OCI-LY1 (cell line): ENCODE results near the gene GADD45G.

Experiments
- H2AFZ ChIP-seq: fragments of 200-600 bp; sonication (generic), shearing (Covaris generic); 2 replicates; pipeline ENCODE4 v1.6.0; 2014; ENCODE audit warnings: antibody characterized with exemption, mild to moderate bottlenecking, low read length
- H3F3A ChIP-seq: fragments of 200-600 bp; sonication (generic), shearing (Covaris generic); 2 replicates; pipeline ENCODE4 v1.6.0; 2014; ENCODE audit warnings: mild to moderate bottlenecking, antibody characterized with exemption, low read length, moderate library complexity; ENCODE audit not compliant: insufficient read depth
- H3K27ac ChIP-seq: fragments of 200-600 bp; sonication (generic); 2 replicates; pipeline ENCODE4 v1.5.1; 2014; ENCODE audit warnings: low read length, mixed run types, mild to moderate bottlenecking, low read depth; ENCODE audit not compliant: poor library complexity, severe bottlenecking
- H3K27me3 ChIP-seq: fragments of 200-600 bp; sonication (generic); 2 replicates; pipeline ENCODE4 v1.6.0; 2014; ENCODE audit warnings: antibody characterized with exemption, mild to moderate bottlenecking, low read length, moderate library complexity; ENCODE audit not compliant: insufficient read depth
- H3K36me3 ChIP-seq: fragments of 200-600 bp; sonication (generic); 2 replicates; pipeline ENCODE4 v1.6.1; 2014; ENCODE audit warnings: mild to moderate bottlenecking, antibody characterized with exemption, low read length, moderate library complexity, mixed read lengths; ENCODE audit not compliant: insufficient read depth
- H3K4me1 ChIP-seq: fragments of 200-600 bp; sonication (generic); 2 replicates; pipeline ENCODE4 v1.5.1; 2014; ENCODE audit warnings: mild to moderate bottlenecking, low read length, moderate library complexity; ENCODE audit not compliant: insufficient read depth, severe bottlenecking
- H3K4me2 ChIP-seq: fragments of 200-600 bp; sonication (generic), shearing (Covaris generic); 2 replicates; pipeline ENCODE4 v1.6.1; 2014; ENCODE audit warnings: low read length
- H3K4me3 ChIP-seq: fragments of 200-600 bp; sonication (generic); 2 replicates; pipeline ENCODE4 v1.5.1; 2014; ENCODE audit warnings: low read length, low read depth, mild to moderate bottlenecking, mixed read lengths; ENCODE audit not compliant: poor library complexity, severe bottlenecking
- H3K79me2 ChIP-seq: fragments of 200-600 bp; shearing (Covaris generic); 2 replicates; pipeline ENCODE4 v1.6.1; 2016; ENCODE audit warnings: mixed run types, low read length, mixed read lengths; ENCODE audit not compliant: insufficient read depth
- H3K9ac ChIP-seq: fragments of 200-600 bp; sonication (generic), shearing (Covaris generic); 2 replicates; pipeline ENCODE4 v1.6.1; 2014; ENCODE audit warnings: mild to moderate bottlenecking, low read length, mixed read lengths
- H3K9me2 ChIP-seq: fragments of 200-600 bp; sonication (generic), shearing (Covaris generic); 2 replicates; pipeline ENCODE4 v1.6.1; 2014; ENCODE audit warnings: low read depth, mild to moderate bottlenecking, low read length, mixed read lengths
- H3K9me3 ChIP-seq: fragments of 200-600 bp; shearing (Covaris generic); 2 replicates; pipeline ENCODE4 v1.6.1; 2014; ENCODE audit warnings: low read length, mixed read lengths
- H4K20me1 ChIP-seq: fragments of 200-600 bp; sonication (generic), shearing (Covaris generic); 2 replicates; pipeline ENCODE4 v1.6.0; 2016; ENCODE audit warnings: mild to moderate bottlenecking, low read length; ENCODE audit not compliant: insufficient read depth
- EZH2 ChIP-seq: fragments of 200-600 bp; sonication (generic), shearing (Covaris generic); IDR thresholded peaks from 2 replicates; pipeline ENCODE4 v1.8.0; 2017; ENCODE audit warnings: borderline replicate concordance, mixed run types, mild to moderate bottlenecking, antibody characterized with exemption, low read length, moderate library complexity, mixed read lengths
- TF ChIP-seq, protein P1 (sequence below): fragments of 200-600 bp; sonication (generic), shearing (Covaris generic); IDR thresholded peaks from 2 replicates; pipeline ENCODE4 v1.5.1; 2017; ENCODE audit warnings: mild to moderate bottlenecking, antibody characterized with exemption, low read length, moderate library complexity, mixed read lengths

Gene GADD45G

DNA sequence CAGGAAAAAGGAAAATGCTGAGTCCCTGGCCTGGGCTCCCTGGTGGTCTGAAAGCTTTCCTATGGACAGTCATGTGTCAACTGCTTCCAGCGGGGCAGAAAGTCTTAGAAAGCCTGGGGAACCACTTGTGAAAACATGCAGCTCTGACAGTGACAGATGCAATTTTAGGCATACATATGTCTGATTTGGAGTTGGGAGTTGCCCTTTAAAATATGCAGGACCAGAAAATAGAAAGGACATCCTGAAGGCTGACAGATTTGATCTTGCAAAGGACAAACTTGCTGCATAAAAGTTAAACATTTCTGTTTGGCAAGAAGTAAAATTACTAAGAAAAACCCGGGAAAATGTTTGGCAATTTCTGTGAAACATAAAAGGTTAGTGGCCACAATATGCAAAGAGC lies 23.8 kb downstream of the GADD45G start:
- Histone ChIP-seq H3K36me3 (no peaks in the 10 kb centered on the region), H3K4me1 (no peaks in the 10 kb centered on the region), H3K9me3 (no peaks in the 10 kb centered on the region), H3K9ac (no peak overlapping the region), H2AFZ (no peak overlapping the region), H4K20me1 (no peaks in the 10 kb centered on the region), H3F3A (no peaks in the 10 kb centered on the region), H3K27ac (no peak overlapping the region), H3K27me3 (no peaks in the 10 kb centered on the region), H3K4me2 (no peak overlapping the region), H3K79me2 (no peaks in the 10 kb centered on the region), H3K4me3 (no peak overlapping the region), H3K9me2 (no peaks in the 10 kb centered on the region)
- no peak for TF ChIP-seq EZH2
- TF ChIP-seq, protein P1, sequence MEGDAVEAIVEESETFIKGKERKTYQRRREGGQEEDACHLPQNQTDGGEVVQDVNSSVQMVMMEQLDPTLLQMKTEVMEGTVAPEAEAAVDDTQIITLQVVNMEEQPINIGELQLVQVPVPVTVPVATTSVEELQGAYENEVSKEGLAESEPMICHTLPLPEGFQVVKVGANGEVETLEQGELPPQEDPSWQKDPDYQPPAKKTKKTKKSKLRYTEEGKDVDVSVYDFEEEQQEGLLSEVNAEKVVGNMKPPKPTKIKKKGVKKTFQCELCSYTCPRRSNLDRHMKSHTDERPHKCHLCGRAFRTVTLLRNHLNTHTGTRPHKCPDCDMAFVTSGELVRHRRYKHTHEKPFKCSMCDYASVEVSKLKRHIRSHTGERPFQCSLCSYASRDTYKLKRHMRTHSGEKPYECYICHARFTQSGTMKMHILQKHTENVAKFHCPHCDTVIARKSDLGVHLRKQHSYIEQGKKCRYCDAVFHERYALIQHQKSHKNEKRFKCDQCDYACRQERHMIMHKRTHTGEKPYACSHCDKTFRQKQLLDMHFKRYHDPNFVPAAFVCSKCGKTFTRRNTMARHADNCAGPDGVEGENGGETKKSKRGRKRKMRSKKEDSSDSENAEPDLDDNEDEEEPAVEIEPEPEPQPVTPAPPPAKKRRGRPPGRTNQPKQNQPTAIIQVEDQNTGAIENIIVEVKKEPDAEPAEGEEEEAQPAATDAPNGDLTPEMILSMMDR: no peak

DNA sequence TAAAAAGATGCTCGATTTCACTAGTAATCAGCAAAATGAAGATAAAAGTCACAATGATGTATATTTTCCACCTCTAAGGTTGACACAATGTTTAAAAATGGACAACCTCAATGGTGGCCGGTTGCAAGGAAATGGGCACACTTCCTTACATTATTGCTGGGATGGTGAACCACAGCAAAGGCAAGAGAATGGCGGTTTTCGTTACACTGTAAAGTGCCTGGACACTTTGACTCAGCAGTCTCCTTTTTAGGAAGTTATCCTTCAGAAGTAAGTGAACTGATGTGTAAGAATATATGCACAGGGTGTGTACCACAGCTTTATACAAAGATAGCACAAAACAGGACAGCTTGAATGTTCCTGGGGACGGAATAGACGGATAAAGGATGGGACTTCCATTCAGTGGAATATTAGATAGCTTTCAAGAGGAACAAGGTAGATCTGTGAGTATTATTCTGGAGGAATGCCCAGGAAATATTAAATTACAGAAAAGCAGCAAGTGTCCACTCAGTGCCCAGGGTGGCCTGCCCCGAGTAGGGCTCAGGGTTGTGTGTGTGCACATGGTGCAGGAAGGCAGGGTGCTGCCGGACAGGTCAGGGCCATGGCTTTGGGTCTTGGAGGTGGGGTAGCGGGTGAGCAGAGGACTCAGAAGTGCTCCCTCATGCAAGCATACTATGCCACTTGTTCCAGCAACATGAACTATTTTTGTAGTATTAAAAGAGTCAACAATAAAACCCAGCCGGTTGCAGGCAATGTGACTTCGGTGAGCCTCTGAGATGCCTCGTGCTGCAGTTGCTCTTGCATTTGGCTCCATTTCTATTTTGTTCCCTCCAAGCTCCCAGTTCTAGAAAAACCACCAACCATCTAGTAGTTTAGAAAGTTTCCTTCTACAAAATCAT lies 24.5 kb downstream of the GADD45G start:
- H3K4me1 ChIP-seq: no peaks in the 10 kb centered on the region
- no peak overlapping the region for H2AFZ ChIP-seq
- H3K27ac ChIP-seq: no peak overlapping the region
- no peak for TF ChIP-seq EZH2
- TF ChIP-seq, protein P1: no peak
- H3K9ac ChIP-seq: no peak overlapping the region
- H3K4me2 ChIP-seq: no peak overlapping the region
- H3K9me3 ChIP-seq: no peaks in the 10 kb centered on the region
- no peaks in the 10 kb centered on the region for H3K27me3 ChIP-seq
- no peak overlapping the region for H3K4me3 ChIP-seq
- no peaks in the 10 kb centered on the region for H4K20me1 ChIP-seq
- no peaks in the 10 kb centered on the region for H3K79me2 ChIP-seq
- no peaks in the 10 kb centered on the region for H3K36me3 ChIP-seq
- no peaks in the 10 kb centered on the region for H3F3A ChIP-seq
- H3K9me2 ChIP-seq: no peaks in the 10 kb centered on the region

DNA sequence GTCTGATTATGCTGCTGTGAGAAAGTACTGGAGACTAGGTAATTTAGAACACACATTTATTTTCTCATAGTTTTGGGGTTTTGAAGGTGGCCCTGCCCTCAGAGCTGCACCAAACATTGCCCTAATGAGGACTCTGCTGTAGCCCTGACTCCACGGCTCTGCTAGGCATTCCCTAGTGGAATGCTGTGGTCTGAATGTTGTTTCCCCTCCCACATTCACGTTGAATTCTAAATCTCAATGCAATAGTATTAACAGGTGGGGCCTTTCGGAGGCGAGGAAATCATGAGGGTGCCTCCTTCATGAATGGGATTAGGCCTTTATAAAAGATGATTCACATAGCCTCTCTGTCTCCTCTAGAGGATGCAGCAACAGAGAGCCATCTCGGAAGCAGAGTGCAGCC lies 25.7 kb downstream of the GADD45G start:
- H3K9ac ChIP-seq: no peak overlapping the region

More for the DNA sequence above, 25.7 kb downstream of the GADD45G start:
- H3K4me3 ChIP-seq: no peak overlapping the region
- no peaks in the 10 kb centered on the region for H3K36me3 ChIP-seq
- no peaks in the 10 kb centered on the region for H3K9me2 ChIP-seq
- TF ChIP-seq, protein P1: no peak
- no peak for TF ChIP-seq EZH2
- H3K27ac ChIP-seq: no peak overlapping the region
- H3K4me2 ChIP-seq: no peak overlapping the region
- H2AFZ ChIP-seq: no peak overlapping the region
- no peaks in the 10 kb centered on the region for H3K4me1 ChIP-seq
- no peaks in the 10 kb centered on the region for H3F3A ChIP-seq
- H3K27me3 ChIP-seq: no peaks in the 10 kb centered on the region
- no peaks in the 10 kb centered on the region for H4K20me1 ChIP-seq
- H3K9me3 ChIP-seq: no peaks in the 10 kb centered on the region
- H3K79me2 ChIP-seq: no peaks in the 10 kb centered on the region
